Measurements from ENCODE around the gene SNX32. TPM values are rescaled to one million over a fixed set of nuclear protein-coding genes. Genes with fewer than 3 reads are reported as not detected.

The SNX32 gene
- total RNA-seq, 2 donors from 2014 or later = 1.5 to 4.3 TPM

DNA sequence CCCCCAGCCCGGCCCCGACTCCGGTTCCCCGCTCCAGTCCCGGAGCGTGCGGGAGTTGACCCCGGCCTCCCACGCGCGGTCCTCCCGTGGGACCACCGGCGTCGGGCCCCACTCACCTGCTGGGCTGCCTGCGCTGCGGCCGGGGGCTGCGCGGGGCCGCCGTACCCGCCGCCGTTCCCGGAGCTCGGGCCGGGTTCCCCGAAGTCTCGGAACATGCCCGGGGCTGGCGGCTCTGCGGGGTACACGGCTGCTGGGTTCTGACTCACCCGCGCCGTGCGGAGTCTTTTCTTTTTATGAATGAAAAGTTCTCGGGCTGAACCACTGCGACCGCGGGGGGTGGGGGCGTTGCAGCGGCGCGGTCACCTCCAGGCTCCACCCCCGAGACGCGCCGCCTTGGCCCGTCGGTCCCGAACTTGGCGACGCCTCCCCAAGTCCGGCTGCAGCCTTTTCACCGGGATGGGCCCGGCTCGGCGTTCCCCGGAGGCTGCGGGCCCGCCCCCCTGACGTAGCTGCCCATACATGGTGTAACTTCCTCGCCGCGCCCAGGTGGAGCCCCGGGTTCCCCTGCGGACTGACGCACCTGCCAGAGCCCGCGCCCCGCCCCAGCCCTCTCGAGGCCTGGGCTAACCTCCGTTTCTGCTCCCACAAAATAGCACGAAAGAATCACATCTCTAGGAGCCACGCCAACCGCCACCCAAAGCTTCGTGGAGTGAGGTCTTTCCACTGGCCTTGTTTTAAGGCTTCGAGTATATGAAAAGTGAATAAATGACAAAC, 66.5 kb downstream of the SNX32 start, which contains the start of gene FOSL1:
TSS of gene FOSL1 (minus strand) at position 264 of the 774 bp plus-strand sequence. CDS start at position 215, 49 bp downstream.
- Histone ChIP-seq H3K27me3 (ENCODE audit: control insufficient read depth, insufficient read depth, low read length, poor library complexity, severe bottlenecking) (peaks cover 49% of the 10 kb centered on the region), H3K4me1 (ENCODE audit: control insufficient read depth, insufficient read depth, low read length) (peaks cover 3% of the 10 kb centered on the region), H3K9ac (ENCODE audit: extremely low read depth, low read length, poor library complexity, severe bottlenecking) (peak within 1 kb of the TSS; percentile 15), H3K27ac (ENCODE audit: low read depth, low read length) (no peak within 1 kb of the TSS), H3K36me3 (ENCODE audit: control insufficient read depth, insufficient read depth, low read length) (no peaks in the 10 kb centered on the region), H3K4me3 (ENCODE audit: low read length) (peak within 1 kb of the TSS; percentile 59), H3K9me3 (ENCODE audit: control insufficient read depth, low read length) (no peaks in the 10 kb centered on the region)
- TF ChIP-seq, protein P1, sequence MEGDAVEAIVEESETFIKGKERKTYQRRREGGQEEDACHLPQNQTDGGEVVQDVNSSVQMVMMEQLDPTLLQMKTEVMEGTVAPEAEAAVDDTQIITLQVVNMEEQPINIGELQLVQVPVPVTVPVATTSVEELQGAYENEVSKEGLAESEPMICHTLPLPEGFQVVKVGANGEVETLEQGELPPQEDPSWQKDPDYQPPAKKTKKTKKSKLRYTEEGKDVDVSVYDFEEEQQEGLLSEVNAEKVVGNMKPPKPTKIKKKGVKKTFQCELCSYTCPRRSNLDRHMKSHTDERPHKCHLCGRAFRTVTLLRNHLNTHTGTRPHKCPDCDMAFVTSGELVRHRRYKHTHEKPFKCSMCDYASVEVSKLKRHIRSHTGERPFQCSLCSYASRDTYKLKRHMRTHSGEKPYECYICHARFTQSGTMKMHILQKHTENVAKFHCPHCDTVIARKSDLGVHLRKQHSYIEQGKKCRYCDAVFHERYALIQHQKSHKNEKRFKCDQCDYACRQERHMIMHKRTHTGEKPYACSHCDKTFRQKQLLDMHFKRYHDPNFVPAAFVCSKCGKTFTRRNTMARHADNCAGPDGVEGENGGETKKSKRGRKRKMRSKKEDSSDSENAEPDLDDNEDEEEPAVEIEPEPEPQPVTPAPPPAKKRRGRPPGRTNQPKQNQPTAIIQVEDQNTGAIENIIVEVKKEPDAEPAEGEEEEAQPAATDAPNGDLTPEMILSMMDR (conservative IDR thresholded peaks at IDR 0.05) = no peak
- DNase-seq = peak; percentile 98
- H3K4me3 Mint-ChIP-seq = peak within 1 kb of the TSS; percentile 47
- H3K4me1 Mint-ChIP-seq = peaks cover 8% of the 10 kb centered on the region
- H3K9me3 Mint-ChIP-seq = no peaks in the 10 kb centered on the region
- H3K36me3 Mint-ChIP-seq (ENCODE audit: low read depth) = no peaks in the 10 kb centered on the region
- H3K27me3 Mint-ChIP-seq (ENCODE audit: insufficient read depth) = peaks cover 89% of the 10 kb centered on the region
- 2 to 10% methylated on average over 15 to 80 of the region's 80 CpGs for WGBS, 2 experiments (ENCODE audit: insufficient coverage in 1 of 2, insufficient read length in 1 of 2)
- H3K27ac Mint-ChIP-seq = no peak within 1 kb of the TSS

DNA sequence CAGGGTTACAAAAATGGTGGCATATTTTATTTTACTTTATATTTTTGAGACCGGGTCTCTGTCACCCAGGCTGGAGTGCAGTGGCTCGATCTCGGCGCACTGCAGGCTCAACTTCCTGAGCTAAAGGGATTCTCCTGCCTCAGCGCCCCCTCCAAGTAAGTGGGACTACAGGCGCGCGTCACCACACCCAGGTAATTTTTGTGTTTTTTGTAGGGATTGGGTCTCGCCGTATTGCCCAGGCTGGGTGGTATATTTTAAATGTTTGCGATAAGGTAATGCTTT, 67.1 kb downstream of the SNX32 start:
- DNase-seq = no peak
- Mint-ChIP-seq H3K4me3 (peak overlapping the region; percentile 47), H3K36me3 (ENCODE audit: low read depth) (no peaks in the 10 kb centered on the region), H3K27me3 (ENCODE audit: insufficient read depth) (peaks cover 91% of the 10 kb centered on the region), H3K27ac (no peak overlapping the region), H3K4me1 (peaks cover 8% of the 10 kb centered on the region), H3K9me3 (no peaks in the 10 kb centered on the region)
- no peak overlapping the region for H3K27ac ChIP-seq (ENCODE audit: low read depth, low read length)
- H3K4me3 ChIP-seq (ENCODE audit: low read length) = peak overlapping the region; percentile 59
- H3K27me3 ChIP-seq (ENCODE audit: control insufficient read depth, insufficient read depth, low read length, poor library complexity, severe bottlenecking) = peaks cover 49% of the 10 kb centered on the region
- 70 to 72% methylated on average over 6 to 8 of the region's 11 CpGs for WGBS, 2 experiments (ENCODE audit: insufficient coverage in 1 of 2, insufficient read length in 1 of 2)
- H3K9ac ChIP-seq (ENCODE audit: extremely low read depth, low read length, poor library complexity, severe bottlenecking) = no peak overlapping the region
- TF ChIP-seq, protein P1 (conservative IDR thresholded peaks at IDR 0.05) = no peak
- H3K36me3 ChIP-seq (ENCODE audit: control insufficient read depth, insufficient read depth, low read length) = no peaks in the 10 kb centered on the region
- no peaks in the 10 kb centered on the region for H3K9me3 ChIP-seq (ENCODE audit: control insufficient read depth, low read length)
- H3K4me1 ChIP-seq (ENCODE audit: control insufficient read depth, insufficient read depth, low read length) = peaks cover 3% of the 10 kb centered on the region

DNA sequence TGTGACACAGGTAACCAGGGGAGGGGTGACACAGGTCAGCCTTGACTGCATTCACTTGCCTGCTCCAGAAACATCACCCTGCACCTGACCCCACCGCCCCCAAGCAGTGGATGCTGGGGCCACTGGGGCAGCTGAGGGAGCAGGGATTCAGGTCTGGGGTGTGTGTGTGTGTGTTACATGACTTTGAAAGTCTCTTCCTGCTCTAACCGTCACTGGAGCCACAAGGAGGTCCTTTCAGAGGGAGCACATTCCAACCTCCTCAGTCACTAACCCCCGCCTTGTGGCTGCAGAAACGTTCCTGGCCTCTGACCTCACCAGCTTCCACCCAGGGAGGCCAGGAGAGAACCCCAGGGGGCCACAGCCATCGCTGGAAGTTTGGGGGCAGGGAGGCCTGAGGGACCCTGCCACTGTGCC, 69.3 kb downstream of the SNX32 start:
- H3K4me1 Mint-ChIP-seq = peaks cover 8% of the 10 kb centered on the region
- H3K4me3 ChIP-seq (ENCODE audit: low read length) = no peak overlapping the region
- H3K9me3 ChIP-seq (ENCODE audit: control insufficient read depth, low read length) = no peaks in the 10 kb centered on the region
- WGBS, 2 experiments (ENCODE audit: insufficient coverage in 1 of 2, insufficient read length in 1 of 2) = 0 to 25% methylated on average over 1 to 5 of the region's 5 CpGs
- H3K27me3 ChIP-seq (ENCODE audit: control insufficient read depth, insufficient read depth, low read length, poor library complexity, severe bottlenecking) = peaks cover 54% of the 10 kb centered on the region
- no peak overlapping the region for H3K9ac ChIP-seq (ENCODE audit: extremely low read depth, low read length, poor library complexity, severe bottlenecking)
- TF ChIP-seq, protein P1 (conservative IDR thresholded peaks at IDR 0.05) = no peak
- H3K27me3 Mint-ChIP-seq (ENCODE audit: insufficient read depth) = peaks cover 90% of the 10 kb centered on the region
- H3K27ac Mint-ChIP-seq = no peak overlapping the region
- DNase-seq = peak; percentile 85
- H3K36me3 Mint-ChIP-seq (ENCODE audit: low read depth) = no peaks in the 10 kb centered on the region
- peaks cover 3% of the 10 kb centered on the region for H3K4me1 ChIP-seq (ENCODE audit: control insufficient read depth, insufficient read depth, low read length)
- H3K27ac ChIP-seq (ENCODE audit: low read depth, low read length) = no peak overlapping the region
- H3K9me3 Mint-ChIP-seq = no peaks in the 10 kb centered on the region
- no peaks in the 10 kb centered on the region for H3K36me3 ChIP-seq (ENCODE audit: control insufficient read depth, insufficient read depth, low read length)
- H3K4me3 Mint-ChIP-seq = no peak overlapping the region

Other genes with a start within 250 kb of the SNX32 start
- gene KCNK7, start 238.2 kb upstream of the SNX32 start, total RNA-seq = 1 to 10 TPM in 1 of 2 donors, not detected in 1; 1.2 TPM
- 10 to 100 TPM; 62.8 to 65.0 TPM for gene MAP3K11, start 219.7 kb upstream of the SNX32 start, total RNA-seq
- 10 to 100 TPM; 48.1 to 57.3 TPM for gene PCNX3, start 218.2 kb upstream of the SNX32 start, total RNA-seq
- 10 to 100 TPM; 39.9 to 46.8 TPM for gene SIPA1, start 195.9 kb upstream of the SNX32 start, total RNA-seq
- 10 to 100 TPM; 40.2 to 41.1 TPM for gene RELA, start 171.0 kb upstream of the SNX32 start, total RNA-seq
- 10 to 100 TPM; 48.5 to 48.8 TPM for gene KAT5, start 121.7 kb upstream of the SNX32 start, total RNA-seq
- gene RNASEH2C, start 113.2 kb upstream of the SNX32 start, total RNA-seq = 10 to 100 TPM; 41.6 to 47.9 TPM
- gene AP5B1, start 53.0 kb upstream of the SNX32 start, total RNA-seq = 10 to 100 TPM; 17.8 to 29.9 TPM
- 1 to 10 TPM; 3.4 to 5.5 TPM for gene OVOL1, start 46.9 kb upstream of the SNX32 start, total RNA-seq
- gene CFL1, start 24.2 kb downstream of the SNX32 start, total RNA-seq = 1,000 to 10,000 TPM; 1,218 to 1,284 TPM
- 10 to 100 TPM; 51.0 to 64.5 TPM for gene MUS81, start 26.5 kb downstream of the SNX32 start, total RNA-seq
- gene EFEMP2, start 38.8 kb downstream of the SNX32 start, total RNA-seq = 10 to 100 TPM; 84.5 to 99.6 TPM
- gene CTSW, start 45.9 kb downstream of the SNX32 start, total RNA-seq = not detected
- gene FIBP, start 54.5 kb downstream of the SNX32 start, total RNA-seq = 10 to 100 TPM; 81.0 to 92.0 TPM
- 10 to 100 TPM; 18.2 to 23.9 TPM for gene CCDC85B, start 56.7 kb downstream of the SNX32 start, total RNA-seq
- 1 to 10 TPM in 1 of 2 donors, not detected in 1; 1.8 TPM for gene FOSL1, start 66.4 kb downstream of the SNX32 start, total RNA-seq
- 10 to 100 TPM; 26.0 to 29.1 TPM for gene C11orf68, start 85.1 kb downstream of the SNX32 start, total RNA-seq
- gene DRAP1, start 85.5 kb downstream of the SNX32 start, total RNA-seq = 100 to 1,000 TPM in 1 of 2 donors, 10 to 100 TPM in 1; 83.8 to 103 TPM
- gene TSGA10IP, start 111.5 kb downstream of the SNX32 start, total RNA-seq = 1 to 10 TPM in 1 of 2 donors, under 1 TPM in 1; 0.97 to 5.6 TPM
- 10 to 100 TPM; 50.6 to 52.0 TPM for gene SART1, start 127.8 kb downstream of the SNX32 start, total RNA-seq
- gene EIF1AD, start 168.2 kb downstream of the SNX32 start, total RNA-seq = 10 to 100 TPM; 37.4 to 40.1 TPM
- gene BANF1, start 168.5 kb downstream of the SNX32 start, total RNA-seq = 100 to 1,000 TPM; 348 to 409 TPM
- 1 to 10 TPM; 2.1 to 4.2 TPM for gene CST6, start 178.0 kb downstream of the SNX32 start, total RNA-seq
- not detected for gene CATSPER1, start 192.5 kb downstream of the SNX32 start, total RNA-seq
- gene GAL3ST3, start 215.2 kb downstream of the SNX32 start, total RNA-seq = 10 to 100 TPM in 1 of 2 donors, 1 to 10 TPM in 1; 7.4 to 11.2 TPM
- 100 to 1,000 TPM; 209 to 254 TPM for gene SF3B2, start 218.4 kb downstream of the SNX32 start, total RNA-seq
- 10 to 100 TPM; 67.0 to 67.1 TPM for gene PACS1, start 236.3 kb downstream of the SNX32 start, total RNA-seq